ENCODE results near the gene TRIM44.

DNA sequence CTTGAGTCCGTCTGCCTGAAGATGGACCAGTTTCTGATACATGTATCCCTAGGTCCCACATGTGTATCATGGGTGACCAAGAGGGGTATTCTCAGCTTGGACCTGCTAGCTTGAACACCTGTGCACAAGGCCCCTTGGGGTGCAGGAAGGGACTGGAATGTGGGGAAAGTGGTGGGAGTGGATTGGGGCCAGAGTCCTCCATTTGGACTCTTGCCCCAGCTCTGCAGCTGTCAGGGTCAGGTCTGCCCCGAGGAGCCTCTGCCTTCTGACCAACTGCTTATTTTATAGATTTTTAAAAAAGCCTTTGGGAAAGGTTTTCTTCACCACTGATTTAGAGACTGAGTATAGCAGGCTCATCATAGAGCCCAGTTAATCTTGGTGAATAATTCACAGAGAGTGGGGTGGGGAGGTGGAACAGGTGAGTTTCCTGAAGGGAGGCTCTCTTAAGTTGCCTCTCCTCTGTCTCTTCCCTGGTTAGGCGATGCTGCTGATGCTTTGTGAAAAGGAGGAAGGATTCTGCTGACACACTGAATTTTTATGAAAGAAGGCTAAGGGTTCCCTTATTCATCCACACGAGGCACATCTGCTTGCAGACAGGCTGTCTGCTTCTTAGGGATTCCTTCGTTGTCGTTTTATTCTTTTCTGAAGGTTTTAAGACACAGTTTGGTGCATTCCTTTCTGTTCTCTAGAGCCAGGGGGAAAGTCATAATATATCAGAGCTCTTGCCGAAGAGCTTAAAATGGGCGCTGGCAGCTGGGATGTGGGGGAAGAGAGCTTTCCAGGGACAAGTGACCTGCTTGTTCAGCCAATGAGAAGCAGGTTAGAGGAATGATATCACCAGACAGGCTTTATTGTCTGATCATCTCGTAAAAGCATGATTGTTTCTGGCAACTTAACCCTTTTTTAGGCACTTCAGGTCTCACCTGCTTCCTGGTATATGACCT, 19.9 kb downstream of the TRIM44 start:
- TF ChIP-seq, protein P1, sequence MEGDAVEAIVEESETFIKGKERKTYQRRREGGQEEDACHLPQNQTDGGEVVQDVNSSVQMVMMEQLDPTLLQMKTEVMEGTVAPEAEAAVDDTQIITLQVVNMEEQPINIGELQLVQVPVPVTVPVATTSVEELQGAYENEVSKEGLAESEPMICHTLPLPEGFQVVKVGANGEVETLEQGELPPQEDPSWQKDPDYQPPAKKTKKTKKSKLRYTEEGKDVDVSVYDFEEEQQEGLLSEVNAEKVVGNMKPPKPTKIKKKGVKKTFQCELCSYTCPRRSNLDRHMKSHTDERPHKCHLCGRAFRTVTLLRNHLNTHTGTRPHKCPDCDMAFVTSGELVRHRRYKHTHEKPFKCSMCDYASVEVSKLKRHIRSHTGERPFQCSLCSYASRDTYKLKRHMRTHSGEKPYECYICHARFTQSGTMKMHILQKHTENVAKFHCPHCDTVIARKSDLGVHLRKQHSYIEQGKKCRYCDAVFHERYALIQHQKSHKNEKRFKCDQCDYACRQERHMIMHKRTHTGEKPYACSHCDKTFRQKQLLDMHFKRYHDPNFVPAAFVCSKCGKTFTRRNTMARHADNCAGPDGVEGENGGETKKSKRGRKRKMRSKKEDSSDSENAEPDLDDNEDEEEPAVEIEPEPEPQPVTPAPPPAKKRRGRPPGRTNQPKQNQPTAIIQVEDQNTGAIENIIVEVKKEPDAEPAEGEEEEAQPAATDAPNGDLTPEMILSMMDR (IDR thresholded peaks at IDR 0.05): no peak
- TF ChIP-seq POLR2A (IDR thresholded peaks at IDR 0.05): no peak
